ENCODE results near the gene APOE. TPM values are rescaled to one million over a fixed set of nuclear protein-coding genes. Genes with fewer than 3 reads are reported as not detected.
A peak's percentile ranks its signal among the peaks of the same experiment; 100 is the strongest.

Gene APOE
- polyA plus RNA-seq, 1 donor: 77.8 TPM

- Histone ChIP-seq H3K4me3 (ENCODE audit: low read length) (no peak overlapping the region), H3K27ac (ENCODE audit: low read length) (no peak overlapping the region), H3K36me3 (ENCODE audit: control insufficient read depth, insufficient read depth, low read length) (peaks cover 49% of the 10 kb centered on the region), H3K4me1 (ENCODE audit: control insufficient read depth, insufficient read depth, low read length) (peaks cover 14% of the 10 kb centered on the region), H3K9me3 (ENCODE audit: control insufficient read depth, low read depth, low read length) (no peaks in the 10 kb centered on the region), H3K27me3 (ENCODE audit: control insufficient read depth, insufficient read depth, low read length) (no peaks in the 10 kb centered on the region)
- DNase-seq: no peak
- 100% methylated on average over 2 of the region's 18 CpGs for WGBS (ENCODE audit: insufficient coverage, low lambda C conversion rate)
Measured at GRCh38 chr19:44893332-44894051, 12.1 kb upstream of the APOE start.

GRCh38 chr19:44894052-44894400 lies 11.6 kb upstream of the APOE start:
- Histone ChIP-seq H3K4me1 (ENCODE audit: control insufficient read depth, insufficient read depth, low read length) (peaks cover 14% of the 10 kb centered on the region), H3K9me3 (ENCODE audit: control insufficient read depth, low read depth, low read length) (no peaks in the 10 kb centered on the region), H3K4me3 (ENCODE audit: low read length) (no peak overlapping the region), H3K27me3 (ENCODE audit: control insufficient read depth, insufficient read depth, low read length) (no peaks in the 10 kb centered on the region), H3K36me3 (ENCODE audit: control insufficient read depth, insufficient read depth, low read length) (peaks cover 49% of the 10 kb centered on the region), H3K27ac (ENCODE audit: low read length) (no peak overlapping the region)
- DNase-seq: no peak
- WGBS (ENCODE audit: insufficient coverage, low lambda C conversion rate): no CpG with 5 or more reads among the region's 6 CpGs

- peaks cover 57% of the 10 kb centered on the region for H3K36me3 ChIP-seq (ENCODE audit: control insufficient read depth, insufficient read depth, low read length)
- no peaks in the 10 kb centered on the region for H3K9me3 ChIP-seq (ENCODE audit: control insufficient read depth, low read depth, low read length)
- peaks cover 10% of the 10 kb centered on the region for H3K4me1 ChIP-seq (ENCODE audit: control insufficient read depth, insufficient read depth, low read length)
- no peak overlapping the region for H3K27ac ChIP-seq (ENCODE audit: low read length)
- no peak overlapping the region for H3K4me3 ChIP-seq (ENCODE audit: low read length)
- WGBS (ENCODE audit: insufficient coverage, low lambda C conversion rate): no CpG with 5 or more reads among the region's 9 CpGs
- DNase-seq: no peak
- H3K27me3 ChIP-seq (ENCODE audit: control insufficient read depth, insufficient read depth, low read length): no peaks in the 10 kb centered on the region
Measured at GRCh38 chr19:44894946-44895345, 10.7 kb upstream of the APOE start.

GRCh38 chr19:44897835-44898234 lies 7.8 kb upstream of the APOE start:
- H3K36me3 ChIP-seq (ENCODE audit: control insufficient read depth, insufficient read depth, low read length): peaks cover 80% of the 10 kb centered on the region

GRCh38 chr19:44900328-44901244 lies 5.0 kb upstream of the APOE start:
- Histone ChIP-seq H3K9me3 (ENCODE audit: control insufficient read depth, low read depth, low read length) (no peaks in the 10 kb centered on the region), H3K36me3 (ENCODE audit: control insufficient read depth, insufficient read depth, low read length) (peaks cover 61% of the 10 kb centered on the region), H3K27me3 (ENCODE audit: control insufficient read depth, insufficient read depth, low read length) (peaks cover 3% of the 10 kb centered on the region), H3K4me1 (ENCODE audit: control insufficient read depth, insufficient read depth, low read length) (peaks cover 10% of the 10 kb centered on the region), H3K4me3 (ENCODE audit: low read length) (no peak overlapping the region), H3K27ac (ENCODE audit: low read length) (no peak overlapping the region)
- DNase-seq: no peak
- no CpG with 5 or more reads among the region's 19 CpGs for WGBS (ENCODE audit: insufficient coverage, low lambda C conversion rate)

More at GRCh38 chr19:44897835-44898234, 7.8 kb upstream of the APOE start:
- H3K4me1 ChIP-seq (ENCODE audit: control insufficient read depth, insufficient read depth, low read length): no peaks in the 10 kb centered on the region
- no peaks in the 10 kb centered on the region for H3K9me3 ChIP-seq (ENCODE audit: control insufficient read depth, low read depth, low read length)
- no peak overlapping the region for H3K27ac ChIP-seq (ENCODE audit: low read length)
- no peak for DNase-seq
- no peaks in the 10 kb centered on the region for H3K27me3 ChIP-seq (ENCODE audit: control insufficient read depth, insufficient read depth, low read length)
- no CpG with 5 or more reads among the region's 8 CpGs for WGBS (ENCODE audit: insufficient coverage, low lambda C conversion rate)
- H3K4me3 ChIP-seq (ENCODE audit: low read length): no peak overlapping the region

GRCh38 chr19:44903216-44903601 lies 2.4 kb upstream of the APOE start:
- Histone ChIP-seq H3K27ac (ENCODE audit: low read length) (no peak overlapping the region), H3K36me3 (ENCODE audit: control insufficient read depth, insufficient read depth, low read length) (peaks cover 36% of the 10 kb centered on the region), H3K9me3 (ENCODE audit: control insufficient read depth, low read depth, low read length) (no peaks in the 10 kb centered on the region), H3K4me1 (ENCODE audit: control insufficient read depth, insufficient read depth, low read length) (peaks cover 21% of the 10 kb centered on the region), H3K4me3 (ENCODE audit: low read length) (no peak overlapping the region), H3K27me3 (ENCODE audit: control insufficient read depth, insufficient read depth, low read length) (peaks cover 5% of the 10 kb centered on the region)
- no peak for DNase-seq
- WGBS (ENCODE audit: insufficient coverage, low lambda C conversion rate): no CpG with 5 or more reads among the region's 15 CpGs

GRCh38 chr19:44903602-44904425 lies 1.8 kb upstream of the APOE start:
- DNase-seq: peak; percentile 52 to 64
- Histone ChIP-seq H3K27ac (ENCODE audit: low read length) (no peak overlapping the region), H3K9me3 (ENCODE audit: control insufficient read depth, low read depth, low read length) (peaks cover 3% of the 10 kb centered on the region), H3K4me1 (ENCODE audit: control insufficient read depth, insufficient read depth, low read length) (peaks cover 21% of the 10 kb centered on the region), H3K4me3 (ENCODE audit: low read length) (no peak overlapping the region), H3K27me3 (ENCODE audit: control insufficient read depth, insufficient read depth, low read length) (peaks cover 5% of the 10 kb centered on the region), H3K36me3 (ENCODE audit: control insufficient read depth, insufficient read depth, low read length) (peaks cover 36% of the 10 kb centered on the region)
- WGBS (ENCODE audit: insufficient coverage, low lambda C conversion rate): 0% methylated on average over 4 of the region's 24 CpGs

- H3K27ac ChIP-seq (ENCODE audit: low read length): no peak overlapping the region
- peaks cover 5% of the 10 kb centered on the region for H3K27me3 ChIP-seq (ENCODE audit: control insufficient read depth, insufficient read depth, low read length)
- WGBS (ENCODE audit: insufficient coverage, low lambda C conversion rate): no CpG with 5 or more reads among the region's 12 CpGs
Measured at GRCh38 chr19:44904426-44904994, 1.1 kb upstream of the APOE start.

GRCh38 chr19:44907613-44908012 lies 2.0 kb downstream of the APOE start:
- H3K4me3 ChIP-seq (ENCODE audit: low read length): no peak overlapping the region
- WGBS (ENCODE audit: insufficient coverage, low lambda C conversion rate): no CpG with 5 or more reads among the region's 12 CpGs
- H3K9me3 ChIP-seq (ENCODE audit: control insufficient read depth, low read depth, low read length): peaks cover 3% of the 10 kb centered on the region
- no peak overlapping the region for H3K27ac ChIP-seq (ENCODE audit: low read length)
- DNase-seq: no peak
- peaks cover 5% of the 10 kb centered on the region for H3K36me3 ChIP-seq (ENCODE audit: control insufficient read depth, insufficient read depth, low read length)
- H3K4me1 ChIP-seq (ENCODE audit: control insufficient read depth, insufficient read depth, low read length): peaks cover 29% of the 10 kb centered on the region
- H3K27me3 ChIP-seq (ENCODE audit: control insufficient read depth, insufficient read depth, low read length): peaks cover 5% of the 10 kb centered on the region

More at GRCh38 chr19:44904426-44904994, 1.1 kb upstream of the APOE start:
- peaks cover 33% of the 10 kb centered on the region for H3K36me3 ChIP-seq (ENCODE audit: control insufficient read depth, insufficient read depth, low read length)
- peaks cover 21% of the 10 kb centered on the region for H3K4me1 ChIP-seq (ENCODE audit: control insufficient read depth, insufficient read depth, low read length)
- peaks cover 3% of the 10 kb centered on the region for H3K9me3 ChIP-seq (ENCODE audit: control insufficient read depth, low read depth, low read length)
- H3K4me3 ChIP-seq (ENCODE audit: low read length): no peak overlapping the region
- no peak for DNase-seq

Measured in large intestine (tissue), 3 donors.